ENCODE data around the gene COX6A1.
A peak's percentile ranks its signal among the peaks of the same experiment; 100 is the strongest.

Gene COX6A1

GRCh38 chr12:120437735-120438494 lies at the start of gene COX6A1:
Gene COX6A1 (plus strand): TSS chr12:120438113. CDS start chr12:120438127, 14 bp downstream.
- DNase-seq, result peak; percentile 99

DNA sequence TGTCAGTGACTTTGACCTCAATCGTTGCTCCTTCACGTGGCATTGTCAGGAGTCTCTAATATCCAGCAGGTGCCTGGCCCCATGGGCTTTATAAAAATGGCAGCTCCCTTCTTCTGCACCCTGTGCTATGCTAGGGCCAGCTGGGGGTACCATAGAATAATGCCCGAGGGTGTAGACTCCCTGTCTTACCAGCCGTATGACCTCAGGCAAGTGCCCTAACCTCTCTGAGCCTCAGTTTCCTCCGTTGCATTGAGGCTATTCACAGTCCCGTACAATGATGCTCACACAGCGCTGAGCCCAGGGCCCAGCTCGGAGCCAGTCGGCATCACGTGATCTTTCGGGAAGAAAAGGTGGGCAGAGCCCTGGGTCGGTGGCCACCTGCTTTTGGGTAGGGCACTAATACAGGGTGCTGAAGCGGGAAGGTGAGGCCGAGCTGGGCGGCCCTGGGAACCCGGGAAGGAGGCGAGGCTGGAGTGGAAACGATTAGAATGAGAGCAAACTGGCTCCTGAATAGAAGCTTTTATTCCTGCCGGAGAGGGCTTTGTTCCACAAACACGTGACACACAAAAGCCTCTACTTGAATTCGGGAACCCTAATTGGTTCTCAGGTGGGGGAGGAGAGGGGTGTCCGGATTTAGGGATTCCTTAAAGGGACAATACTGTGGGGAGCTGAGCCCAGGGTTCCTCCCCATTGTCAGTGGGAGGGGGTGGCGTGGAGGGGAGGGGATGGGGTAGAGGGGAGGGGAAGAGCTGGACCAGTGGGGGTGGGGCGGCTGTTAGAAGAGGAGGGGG lies 49.0 kb upstream of the COX6A1 start:
- no peak for DNase-seq

GRCh38 chr12:120390540-120391120 lies 47.3 kb upstream of the COX6A1 start:
- no peak for DNase-seq

GRCh38 chr12:120394483-120395367 lies 43.2 kb upstream of the COX6A1 start:
- no peak for DNase-seq

DNA sequence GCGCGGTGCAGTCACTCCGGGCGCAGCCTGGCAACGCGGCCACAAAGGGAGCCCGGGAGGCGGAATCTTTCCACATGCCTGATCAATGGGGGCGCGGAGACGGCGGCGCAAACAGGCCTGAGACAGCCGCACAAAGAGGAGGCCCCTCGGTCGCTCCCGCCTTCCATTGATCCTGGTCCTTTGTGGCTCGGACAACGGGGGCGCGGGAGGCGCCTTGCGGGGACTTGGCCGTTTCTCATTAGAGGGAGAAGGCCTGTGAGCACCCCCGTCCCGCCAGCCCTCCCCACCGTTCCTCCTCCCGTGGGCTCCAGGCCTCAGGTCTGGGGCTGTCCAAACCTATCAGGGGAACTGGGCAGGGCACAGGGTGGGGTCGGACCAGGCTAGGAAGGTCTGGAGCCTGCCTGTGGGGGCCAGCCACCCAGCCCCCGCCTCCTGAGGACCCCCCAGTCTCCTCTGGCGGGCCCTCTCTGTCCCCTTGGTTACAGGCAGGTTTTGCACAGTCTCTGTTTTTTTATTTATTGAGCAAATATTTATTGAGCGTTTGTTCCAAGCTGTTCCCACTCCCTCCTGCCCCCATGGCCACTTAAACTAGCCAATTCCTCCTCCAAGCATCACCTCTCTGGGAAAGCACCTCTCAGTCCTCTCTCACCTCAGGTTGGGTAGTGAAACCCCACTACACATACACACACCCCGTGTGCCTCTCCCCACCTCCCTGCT lies 39.9 kb upstream of the COX6A1 start:
- no peak for DNase-seq

DNA sequence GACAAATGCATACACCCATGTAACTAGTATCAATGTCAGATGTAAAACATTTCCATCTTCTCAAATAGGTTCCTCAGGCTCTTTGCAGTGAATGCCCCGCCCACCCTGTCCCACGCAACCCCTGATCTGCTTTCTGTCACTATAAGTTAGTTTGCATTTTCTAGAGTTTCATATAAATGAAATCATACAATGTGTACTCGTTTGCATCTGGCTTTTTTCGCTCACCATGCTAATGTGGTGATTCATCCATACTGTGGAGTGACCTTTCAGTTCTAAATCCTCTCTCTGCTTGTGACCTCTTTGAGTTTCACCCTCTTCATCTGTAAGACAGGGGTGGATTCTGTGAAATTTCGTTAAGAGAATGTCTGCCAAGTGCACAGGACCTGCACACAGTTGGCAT lies 38.4 kb upstream of the COX6A1 start:
- no peak for DNase-seq

GRCh38 chr12:120402217-120402616 lies 35.7 kb upstream of the COX6A1 start:
- no peak for DNase-seq

GRCh38 chr12:120403869-120404268 lies 34.0 kb upstream of the COX6A1 start:
- no peak for DNase-seq

DNA sequence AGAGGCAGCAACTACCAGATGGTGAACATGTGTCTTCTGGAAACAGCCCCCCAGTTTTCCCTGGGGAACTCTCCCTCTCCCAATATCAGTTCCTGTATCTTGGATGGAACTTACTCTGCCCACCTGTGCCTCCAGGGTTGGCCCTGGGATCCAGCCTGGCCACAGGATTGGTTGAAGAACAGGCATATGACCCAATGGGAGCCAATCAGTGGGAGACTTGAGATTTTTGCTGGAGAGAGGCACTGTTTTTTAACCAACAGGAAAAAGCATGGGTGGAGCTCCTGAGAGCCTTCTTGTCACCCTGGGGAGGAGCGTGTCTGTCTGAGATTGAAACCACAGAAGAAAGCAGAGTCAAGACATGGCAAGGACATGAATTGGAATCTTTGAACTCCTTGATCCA lies 33.6 kb upstream of the COX6A1 start:
- DNase-seq, result no peak

DNA sequence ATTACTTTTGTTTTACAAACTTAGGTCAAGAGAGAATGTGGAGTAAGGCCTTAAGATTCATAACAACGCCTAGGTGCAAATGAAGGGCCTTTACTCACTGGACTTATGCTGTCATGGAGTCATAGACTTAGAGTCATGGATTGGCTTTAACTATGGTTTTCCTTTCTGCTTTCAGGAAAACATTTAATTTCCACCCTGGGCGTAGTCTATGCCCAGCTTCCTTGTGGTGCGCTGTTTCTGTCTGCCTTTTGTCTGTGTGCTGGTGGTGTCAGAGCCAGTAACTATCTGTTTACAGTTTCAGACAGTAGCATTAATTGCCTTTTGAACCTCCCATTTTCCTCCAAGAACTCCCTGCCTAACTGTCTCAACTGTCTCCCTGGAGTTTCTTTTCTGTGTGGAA lies 31.8 kb upstream of the COX6A1 start:
- DNase-seq, result no peak

DNA sequence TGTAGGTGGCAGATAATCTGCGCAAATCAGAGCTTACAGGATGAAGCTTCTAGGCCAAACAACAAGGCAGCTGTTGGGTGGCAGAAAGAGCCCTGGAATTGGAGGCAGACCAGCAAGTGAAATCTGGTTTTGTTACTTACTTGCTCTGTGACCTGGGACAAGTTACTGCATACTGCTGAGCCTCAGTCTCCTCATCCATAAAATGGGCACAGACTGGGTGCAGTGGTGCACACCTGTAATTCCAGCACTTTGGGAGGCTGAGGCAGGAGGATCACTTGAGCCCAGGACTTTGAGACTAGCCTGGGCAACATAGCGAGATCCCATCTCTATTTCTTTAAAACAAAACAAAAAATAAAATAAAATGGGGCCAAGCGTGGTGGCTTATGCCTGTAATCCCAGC lies 31.4 kb upstream of the COX6A1 start:
- no peak for DNase-seq

- DNase-seq, result no peak
These were observed 29.1 kb upstream of the COX6A1 start for GRCh38 chr12:120408771-120409170.

DNA sequence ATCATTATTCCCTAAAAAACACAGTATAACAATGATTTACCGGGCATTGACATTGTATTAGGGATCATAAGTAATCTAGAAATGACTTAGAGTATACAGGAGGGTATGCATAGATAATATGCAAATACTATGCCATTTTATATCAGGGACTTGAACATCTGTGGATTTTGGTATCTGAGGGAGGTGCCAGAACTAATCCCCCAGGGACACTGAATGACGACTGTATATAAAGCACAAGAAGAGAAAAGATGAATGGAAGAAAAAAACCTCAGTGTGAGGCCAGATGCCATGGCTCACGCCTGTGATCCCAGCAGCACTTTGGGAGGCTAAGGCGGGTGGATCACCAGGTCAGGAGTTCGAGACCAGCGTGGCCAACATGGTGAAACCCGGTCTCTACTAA lies 25.5 kb upstream of the COX6A1 start:
- DNase-seq, result no peak

- no peak for DNase-seq
These were observed 23.8 kb upstream of the COX6A1 start for GRCh38 chr12:120413901-120414695.

DNA sequence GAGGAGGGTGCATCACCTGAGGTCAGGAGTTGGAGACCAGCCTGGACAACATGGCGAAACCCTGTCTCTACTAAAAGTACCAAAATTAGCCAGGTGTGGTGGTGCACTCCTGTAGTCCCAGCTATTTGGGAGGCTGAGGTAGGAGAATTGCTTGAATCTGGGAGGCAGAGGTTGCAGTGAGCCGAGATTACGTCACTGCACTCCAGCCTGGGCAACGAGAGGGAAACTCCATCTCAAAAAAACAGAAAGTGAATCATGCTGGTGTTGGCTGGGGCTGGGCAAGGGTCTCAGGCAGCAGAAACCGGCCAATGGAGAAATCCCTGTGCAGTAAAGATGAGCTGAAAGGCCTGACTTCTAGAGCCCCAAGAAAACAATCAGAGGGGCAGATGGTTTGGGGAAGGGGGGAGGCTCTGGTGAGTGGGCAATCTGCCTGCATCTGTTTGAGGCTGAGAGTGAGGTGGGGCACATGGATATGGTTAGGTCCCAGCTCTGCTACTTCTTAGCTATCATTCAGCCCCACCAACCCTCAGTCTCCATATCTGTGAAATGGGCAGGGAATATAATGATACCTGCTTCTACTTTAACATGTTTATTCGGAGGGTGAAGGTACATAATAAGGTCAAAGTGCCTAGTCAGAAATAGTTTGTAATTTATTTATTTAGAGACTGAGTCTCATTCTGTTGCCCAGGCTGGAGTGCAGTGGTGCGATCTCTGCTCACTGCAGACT lies 21.3 kb upstream of the COX6A1 start:
- no peak for DNase-seq

DNA sequence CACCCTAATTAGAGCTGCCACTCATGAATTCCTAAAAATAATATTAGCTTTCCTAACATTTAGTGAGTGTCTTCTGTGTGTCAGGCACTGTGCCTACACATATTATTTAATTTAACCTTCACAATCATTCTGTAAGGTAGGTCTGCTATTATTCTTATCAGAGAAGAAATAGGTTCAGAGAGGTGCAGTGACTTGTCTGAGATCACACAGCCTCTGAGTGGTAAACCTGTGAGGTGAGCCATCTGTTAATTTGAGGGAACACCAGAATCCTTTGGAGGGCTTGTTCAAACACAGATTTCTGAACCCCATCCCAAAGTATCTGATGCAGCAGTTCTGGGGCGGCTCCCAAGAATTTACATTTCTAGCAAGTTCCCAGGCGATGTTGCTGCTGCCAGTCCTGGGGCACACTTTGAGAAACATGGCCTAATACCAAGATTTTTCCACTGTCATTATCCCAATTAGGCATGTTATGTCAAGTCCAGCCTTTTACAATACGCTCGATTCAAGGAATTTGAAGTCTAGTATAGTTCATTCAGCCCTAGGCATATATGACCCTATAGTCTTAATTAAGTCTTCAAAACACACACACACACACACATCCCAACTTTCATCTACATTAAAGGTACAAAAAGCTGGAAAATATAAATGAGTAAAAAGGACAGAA lies 19.9 kb upstream of the COX6A1 start:
- DNase-seq, result no peak

DNA sequence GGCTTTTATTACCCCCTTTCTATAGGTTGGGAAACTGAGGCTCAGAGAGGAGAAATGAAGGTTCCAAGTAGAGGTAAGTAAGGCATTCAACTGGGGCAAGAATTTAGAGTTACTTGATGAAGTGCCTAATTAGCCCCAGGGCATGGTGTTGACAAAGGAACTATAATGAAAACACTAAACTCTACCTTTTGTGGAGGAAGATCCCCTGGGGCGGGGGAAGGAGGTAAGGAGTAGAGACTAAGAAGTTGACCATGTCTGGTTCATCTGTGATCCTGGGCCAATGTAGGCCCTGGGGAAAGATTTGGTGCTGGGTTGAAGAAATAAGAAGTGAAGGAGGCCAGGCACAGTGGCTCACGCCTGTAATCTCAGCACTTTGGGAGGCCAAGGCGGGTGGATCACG lies 16.2 kb upstream of the COX6A1 start:
- no peak for DNase-seq

- no peak for DNase-seq
These were observed 14.9 kb upstream of the COX6A1 start for GRCh38 chr12:120422892-120423456.

DNA sequence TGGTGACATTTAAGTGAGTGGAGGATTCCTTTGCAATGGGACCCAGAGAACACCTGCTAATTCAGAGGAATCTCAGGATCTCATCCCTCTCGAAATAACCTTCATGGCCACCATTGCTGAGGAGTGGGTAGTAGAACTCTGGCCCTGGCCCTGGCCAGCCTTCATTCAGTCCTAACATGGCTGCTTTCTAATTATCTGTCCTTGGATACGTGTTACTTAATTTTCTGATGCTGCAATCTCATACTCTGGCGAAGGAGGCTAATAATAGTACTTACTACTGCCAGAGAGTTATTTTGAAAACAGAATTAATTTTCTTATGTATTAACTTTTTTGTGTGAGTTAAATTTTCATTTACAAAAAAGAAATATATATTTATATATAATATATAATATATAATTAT lies 12.1 kb upstream of the COX6A1 start:
- no peak for DNase-seq
